GM21737 (cell line): ENCODE data around the gene ZNF546.
A peak's percentile ranks its signal among the peaks of the same experiment; 100 is the strongest.

ENCODE experiments used
- ATAC-seq: cut with Tn5 transposase; IDR thresholded peaks from one replicate; pipeline ENCODE4 v1.9.1; 2021; ENCODE audit warnings: mild to moderate bottlenecking, moderate library complexity; ENCODE audit not compliant: unreplicated experiment

Gene ZNF546

DNA sequence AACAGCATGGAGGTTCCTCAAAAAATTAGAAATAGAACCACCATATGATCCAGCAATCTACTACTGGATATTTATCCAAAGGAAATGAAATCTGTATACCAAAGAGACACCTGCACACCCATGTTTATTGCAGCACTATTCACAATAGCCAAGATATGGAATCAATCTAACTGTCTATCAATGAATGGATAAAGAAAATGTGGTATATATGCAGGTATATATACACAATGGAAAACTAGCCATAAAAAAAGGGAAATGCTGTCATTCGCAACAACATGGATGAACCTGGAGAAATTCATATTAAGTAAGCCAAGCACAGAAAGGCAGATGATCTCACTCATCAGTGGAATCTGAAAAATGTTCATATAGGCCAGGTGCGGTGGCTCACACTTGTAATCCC is 56.6 kb downstream of the ZNF546 start:
- ATAC-seq = no peak

DNA sequence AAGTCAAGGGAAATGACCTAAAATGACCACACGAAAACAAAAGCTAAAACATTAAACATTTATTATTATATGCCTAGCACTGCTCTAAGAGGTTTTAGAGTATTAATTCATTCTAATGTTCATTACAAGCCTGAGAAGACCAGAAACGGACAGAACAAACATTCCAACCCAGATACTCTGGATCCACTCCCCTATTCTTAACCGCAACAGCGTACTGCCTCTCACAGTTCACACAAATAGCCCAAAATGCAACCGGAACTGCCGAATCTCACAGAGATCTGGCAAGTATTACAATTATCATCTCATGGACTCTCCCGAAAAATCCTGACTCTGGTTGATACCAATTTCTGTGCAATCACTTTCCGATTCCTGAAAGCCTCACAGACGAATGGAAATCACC is 57.8 kb downstream of the ZNF546 start:
- no peak for ATAC-seq

DNA sequence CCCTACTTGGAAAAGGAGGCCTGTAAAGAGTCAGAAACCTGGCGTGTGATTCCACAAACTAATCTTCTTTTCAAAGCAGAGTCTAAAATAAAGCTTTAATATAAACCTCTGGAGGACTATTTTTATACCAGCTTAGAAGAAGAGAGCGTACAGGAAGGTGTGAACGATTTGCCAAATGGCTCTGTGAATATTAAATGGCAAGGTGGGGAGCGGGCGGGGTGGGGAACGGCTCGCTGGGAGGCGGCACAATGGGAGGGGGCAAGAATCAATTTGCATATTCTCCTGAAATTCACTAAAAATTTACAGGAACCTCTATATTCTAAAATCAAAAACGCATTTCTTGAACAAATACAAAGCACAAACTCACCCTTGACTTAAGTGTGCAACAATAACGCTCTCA is 58.2 kb downstream of the ZNF546 start:
- ATAC-seq = no peak

DNA sequence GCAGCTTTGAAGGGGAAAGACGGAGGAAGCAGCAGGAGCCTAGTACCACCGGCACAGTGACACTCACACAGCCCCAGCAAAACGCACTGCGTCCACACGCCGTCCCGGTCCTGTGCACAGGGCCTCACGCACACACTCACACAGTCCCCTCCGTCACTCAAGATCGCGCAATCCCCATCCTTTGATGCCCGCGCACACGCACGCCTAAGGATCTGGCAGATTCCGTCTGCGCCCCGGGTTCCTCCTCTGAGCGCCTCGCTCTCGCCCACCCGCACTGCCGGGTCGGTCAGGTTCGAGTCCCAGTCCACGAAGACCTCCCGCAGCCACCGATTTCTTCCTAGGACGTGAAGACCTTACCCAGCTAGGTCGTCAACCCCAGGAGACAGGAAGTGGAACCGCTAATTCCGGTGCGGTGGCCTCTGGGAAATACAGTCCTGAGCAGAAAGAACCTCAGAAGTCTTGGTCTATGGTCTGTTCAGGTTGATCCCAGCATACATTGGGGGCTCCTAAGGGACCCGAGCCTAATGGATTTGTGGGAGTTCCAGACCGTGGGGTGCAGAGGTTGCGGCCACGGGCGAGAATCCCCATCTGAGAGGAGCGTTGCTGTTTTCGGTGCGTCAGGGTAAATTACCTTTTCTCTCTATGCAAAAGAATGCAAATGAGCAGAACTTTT is 59.1 kb downstream of the ZNF546 start, which contains the start of gene ZNF780B:
ZNF780B (minus strand) TSS at position 400 of the 673 bp plus-strand sequence. CDS start 5,899 bp downstream, outside the sequence.
- ATAC-seq = peak; percentile 72

DNA sequence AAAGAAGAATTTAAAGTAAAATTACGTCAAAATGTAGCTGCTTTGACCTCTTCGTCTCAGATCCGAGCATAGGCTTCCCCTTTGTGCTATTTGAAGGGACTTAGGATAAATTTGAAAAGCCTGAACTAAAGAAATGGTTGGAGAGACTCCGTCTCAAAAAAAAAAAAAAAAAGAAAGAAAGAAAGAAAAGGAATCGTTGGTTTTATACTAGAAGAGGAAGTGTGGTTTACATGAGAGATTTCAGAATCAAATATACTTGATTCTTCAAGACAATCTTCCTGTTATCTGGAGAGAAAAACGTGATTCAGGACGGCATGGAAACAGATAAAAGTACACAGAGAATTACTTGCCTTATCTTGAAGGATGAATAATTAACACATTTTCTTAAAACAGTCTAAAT is 59.6 kb downstream of the ZNF546 start:
- ATAC-seq = no peak

DNA sequence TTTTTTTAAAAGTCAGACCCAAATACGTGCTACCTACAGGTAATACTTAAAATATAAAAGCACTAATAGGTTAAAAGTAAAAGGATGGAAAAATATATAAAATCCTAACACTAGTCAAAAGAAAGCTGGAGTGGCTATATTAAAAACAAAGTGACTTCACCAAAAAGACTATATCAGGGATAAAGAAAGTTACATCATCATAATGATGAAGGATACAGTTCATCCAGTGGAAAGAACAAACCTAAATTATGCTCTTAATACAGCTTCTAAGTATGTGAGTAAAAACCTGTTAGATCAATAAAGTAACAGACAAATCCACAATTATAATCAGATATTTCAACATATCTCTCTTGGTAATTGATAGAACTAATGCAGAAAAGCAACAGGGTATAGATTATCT is 60.3 kb downstream of the ZNF546 start:
- ATAC-seq = no peak

DNA sequence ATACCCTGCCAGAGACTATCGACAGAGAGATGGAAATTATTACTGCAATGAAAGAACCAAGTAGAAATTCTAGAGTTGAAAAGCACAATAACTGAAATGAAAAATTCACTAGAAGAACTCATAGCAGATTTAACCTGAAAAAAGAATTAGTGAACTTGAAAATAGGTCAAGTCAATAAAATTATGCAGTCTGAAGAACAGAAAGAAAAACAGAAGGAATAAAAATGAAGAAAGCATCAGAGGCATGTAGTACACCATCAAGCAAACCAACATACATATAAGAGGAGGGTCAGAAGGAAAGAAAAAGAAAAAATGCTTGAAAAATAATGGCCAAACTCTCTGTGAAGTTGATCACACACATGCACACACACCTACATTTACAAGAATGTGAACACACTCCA is 62.8 kb downstream of the ZNF546 start:
- no peak for ATAC-seq

DNA sequence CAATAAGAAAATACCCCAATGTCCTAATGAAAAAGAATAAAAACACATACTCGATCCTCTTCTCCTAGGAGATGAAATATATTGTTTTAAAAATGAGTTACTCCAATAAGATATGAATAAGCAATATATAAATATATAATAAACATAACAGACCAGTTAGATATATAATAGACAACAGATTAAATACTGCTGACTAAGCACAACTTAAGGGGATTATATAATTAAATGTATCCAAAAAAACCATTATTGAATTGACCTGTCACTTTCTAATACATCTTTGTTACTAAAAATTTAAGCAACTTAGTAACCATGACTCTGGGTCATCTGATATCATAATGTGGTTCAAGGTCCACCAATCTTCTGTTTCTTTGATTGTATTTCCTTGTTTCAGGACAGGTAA is 73.2 kb downstream of the ZNF546 start:
- no peak for ATAC-seq
